Daoy (cell line): ENCODE data around the gene ACSF3. TPM values are rescaled to one million over a fixed set of nuclear protein-coding genes. Genes with fewer than 3 reads are reported as not detected.
"Not testable (repeated sequence)": the region's sequence is repeated elsewhere in the genome, so short reads cannot be mapped to it uniquely, and the experiment has no call there.

ENCODE experiments used
- DNase-seq: peaks from one replicate; pipeline ENCODE4 v3.0.0-alpha.2; 2015; ENCODE audit warnings: low read depth
- total RNA-seq: library from RNA; depleted of rRNA; stranded (reverse); fragments of >200 nt; shearing (Covaris generic); gene quantifications from 2 replicates; pipeline ENCODE4 v1.2.3, GENCODE V29; 2014

Gene ACSF3
- total RNA-seq, 1 experiment from 2014 or later, result 13.4 TPM

DNA sequence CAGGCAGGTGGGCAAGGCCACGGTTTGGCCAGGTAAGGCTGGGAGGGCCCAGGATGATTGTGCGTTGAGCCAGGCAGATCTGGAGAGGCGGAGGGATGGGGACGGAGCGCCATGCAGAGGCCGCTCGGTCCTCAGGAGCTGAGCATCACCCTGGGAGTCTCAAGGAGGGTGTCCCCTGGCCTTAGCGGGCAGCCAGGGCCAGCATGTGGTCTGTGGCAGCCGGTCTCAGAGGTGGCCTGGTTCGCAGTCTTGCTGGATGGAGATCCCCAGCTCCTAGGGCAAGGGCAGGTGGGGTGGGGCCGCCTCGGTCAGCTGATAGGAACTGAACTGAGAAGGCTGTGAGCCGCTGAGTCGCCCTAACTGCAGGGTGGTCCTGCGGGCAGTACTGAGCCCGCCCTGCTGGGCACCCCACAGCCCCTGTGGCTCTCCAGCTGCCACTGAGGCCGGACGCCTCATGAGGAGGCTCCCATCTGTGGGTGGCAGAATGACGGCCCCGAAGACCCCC lies 66.2 kb downstream of the ACSF3 start:
- no peak for DNase-seq

DNA sequence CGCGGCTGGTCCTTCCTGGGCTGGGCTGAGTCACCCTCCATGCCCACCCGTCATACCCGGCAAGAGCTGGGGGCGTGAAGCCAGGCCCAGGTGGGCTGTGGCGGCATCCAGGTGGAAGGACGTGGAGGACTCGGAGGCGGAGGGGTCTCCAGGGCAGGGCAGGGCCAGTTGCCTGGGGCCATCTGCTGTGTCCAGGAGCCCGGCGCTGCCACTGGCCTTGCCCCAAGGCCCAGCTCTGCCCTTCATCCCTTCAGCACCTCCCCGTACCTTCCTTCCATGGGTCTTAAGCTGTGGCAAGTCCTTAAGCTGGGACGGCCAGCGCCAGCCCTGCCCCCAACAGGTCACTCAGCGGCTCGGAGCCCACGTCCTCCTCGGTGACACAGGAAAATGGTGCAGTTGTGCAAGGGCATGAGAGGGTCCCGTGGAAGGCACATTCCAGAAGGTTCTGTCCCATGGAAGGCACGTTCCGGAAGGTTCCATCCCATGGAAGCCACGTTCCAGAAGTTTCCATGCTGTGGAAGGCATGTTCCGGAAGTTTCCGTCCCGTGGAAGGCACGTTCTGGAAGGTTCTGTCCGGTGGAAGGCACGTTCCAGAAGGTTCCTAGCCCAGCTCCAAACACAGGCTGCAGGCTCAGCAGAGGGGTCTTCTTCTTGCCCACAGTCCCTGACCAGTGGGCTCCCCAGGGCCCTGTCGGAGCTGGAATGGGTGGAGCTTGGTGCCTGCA lies 67.5 kb downstream of the ACSF3 start:
- no peak for DNase-seq

DNA sequence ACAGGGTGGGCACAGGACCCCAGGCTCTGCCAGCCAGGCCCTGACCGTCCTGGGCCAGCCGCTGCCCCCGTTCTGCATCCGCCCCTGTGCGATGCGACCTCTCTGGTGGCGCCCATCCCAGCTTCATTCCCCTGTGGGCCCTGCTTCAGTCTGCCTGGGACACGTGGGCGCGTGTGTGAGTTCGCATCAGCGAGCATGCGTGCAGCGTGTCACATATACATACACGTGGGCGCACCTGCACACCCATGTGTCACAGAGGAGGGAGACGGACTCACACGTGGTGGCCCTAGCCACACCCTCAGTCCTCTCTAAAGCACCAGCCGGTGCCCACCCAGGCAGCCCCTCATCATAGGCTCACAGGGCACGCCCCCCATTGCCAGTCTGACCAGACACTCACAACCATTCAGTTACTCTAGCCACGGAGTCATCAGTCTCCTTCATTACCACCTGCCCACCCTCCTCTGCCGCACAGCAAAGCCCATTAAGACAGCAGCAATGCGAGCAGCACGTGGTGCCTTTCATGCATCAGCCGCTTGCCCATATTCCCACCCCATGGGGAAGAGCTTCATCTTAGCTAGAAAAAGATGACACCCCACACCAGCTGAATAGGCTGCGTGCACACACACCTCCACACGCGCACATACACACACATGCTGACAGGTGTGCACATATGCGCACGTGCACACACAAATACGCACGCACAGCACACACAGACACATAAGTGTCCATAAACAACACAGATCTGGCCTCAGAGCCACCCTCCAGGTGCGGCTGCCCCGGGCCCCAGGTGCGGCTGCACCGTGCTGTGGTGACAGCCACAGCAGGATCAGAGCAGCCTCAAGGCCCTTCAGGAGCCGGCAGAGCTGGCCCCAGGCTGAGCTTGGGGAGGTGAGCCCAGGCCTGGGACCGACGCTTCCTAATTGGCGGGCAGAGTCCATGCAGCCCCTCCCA lies 68.4 kb downstream of the ACSF3 start:
- DNase-seq, result no peak

DNA sequence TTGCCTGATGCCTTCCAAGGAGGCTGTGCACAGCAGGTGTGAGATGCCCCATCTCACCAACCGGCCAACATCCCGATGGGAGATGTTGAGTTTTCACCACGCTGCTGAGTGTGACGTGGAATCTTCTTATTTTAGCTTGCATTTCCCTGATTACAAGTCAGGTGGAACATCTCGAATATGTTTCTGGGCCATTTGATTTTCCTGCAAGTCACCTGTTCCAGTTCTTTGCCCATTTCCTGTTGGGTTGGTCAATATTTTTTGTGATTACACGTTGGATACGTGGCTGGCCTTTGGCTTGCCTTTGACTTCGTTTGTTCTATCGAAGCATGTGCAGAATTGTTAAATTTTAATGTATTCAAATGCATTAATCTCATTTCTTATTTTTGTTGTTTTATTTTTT lies 69.6 kb downstream of the ACSF3 start:
- no peak for DNase-seq

DNA sequence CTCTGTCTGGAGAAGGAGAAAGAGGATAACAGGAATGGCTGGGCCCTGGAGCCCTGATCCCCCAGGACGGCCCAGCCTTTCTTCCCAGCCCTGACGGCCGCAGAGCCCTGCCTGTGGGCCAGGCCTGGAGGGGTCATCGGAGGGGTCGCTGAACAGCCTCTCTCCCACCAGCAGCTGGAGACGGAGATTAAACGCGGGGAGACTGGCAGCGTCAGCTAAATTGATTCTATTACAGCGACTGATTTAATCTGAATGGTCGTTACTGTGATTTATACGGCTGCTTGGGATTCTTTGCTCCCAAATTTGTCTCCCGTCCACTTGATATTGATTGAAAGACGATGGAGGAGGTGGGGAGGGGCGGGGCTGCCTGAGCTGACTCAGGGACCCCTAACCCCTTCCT lies 70.8 kb downstream of the ACSF3 start:
- DNase-seq, result no peak

DNA sequence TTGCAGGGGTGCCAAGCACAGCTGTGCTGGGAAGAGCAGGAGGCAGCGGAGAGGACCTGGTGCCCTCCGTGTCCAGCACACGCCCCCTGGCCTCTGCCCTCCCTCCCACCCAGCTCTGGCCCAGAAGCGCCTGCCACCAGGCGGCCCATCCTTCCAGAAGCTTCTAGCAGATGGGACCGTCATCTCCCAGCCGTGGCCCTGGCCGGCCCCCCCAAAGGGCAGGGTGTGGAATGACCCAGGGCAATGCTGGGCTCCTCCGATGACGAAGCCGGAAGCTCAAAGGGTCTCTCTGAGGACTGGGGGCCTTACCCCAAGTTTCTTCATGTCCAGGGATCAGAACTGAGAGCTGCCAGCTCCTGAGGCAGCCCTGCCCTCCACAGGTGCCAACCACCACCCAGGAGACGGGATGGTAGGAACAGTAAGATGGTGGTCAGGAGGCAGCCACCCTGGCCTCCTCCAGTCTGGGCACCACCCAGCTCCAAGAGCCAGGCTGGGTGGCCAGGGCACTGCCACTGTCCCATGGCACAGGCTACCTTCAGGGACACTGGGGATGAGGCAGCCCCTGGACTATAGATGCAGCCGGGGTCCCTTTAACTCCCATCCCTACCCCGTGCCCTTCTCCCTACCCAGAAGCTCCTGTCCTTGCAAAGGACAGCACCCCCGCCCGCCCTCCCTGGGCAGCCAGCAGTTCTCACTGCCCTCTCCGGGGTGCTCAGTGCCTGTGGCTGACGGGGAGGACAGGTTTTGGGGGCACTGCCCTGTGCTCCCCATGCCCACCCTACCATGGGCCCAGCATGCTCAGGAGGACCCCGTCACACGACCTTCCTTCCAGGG lies 71.4 kb downstream of the ACSF3 start:
- DNase-seq, result no peak

DNA sequence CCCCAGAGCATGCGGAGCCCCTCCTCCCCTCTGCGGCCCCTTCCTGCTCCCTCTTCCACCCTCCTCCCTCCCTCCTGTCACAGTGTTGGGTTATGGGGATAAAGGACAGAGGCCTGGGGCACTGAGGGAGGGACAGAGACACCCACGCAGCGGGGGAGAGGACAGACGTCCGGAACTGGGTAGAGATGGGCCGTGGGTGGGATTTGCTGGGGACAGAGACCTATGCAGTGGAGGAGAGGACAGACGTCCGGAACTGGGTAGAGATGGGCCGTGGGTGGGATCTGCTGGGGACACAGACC lies 72.0 kb downstream of the ACSF3 start:
- DNase-seq, result not testable (repeated sequence)

DNA sequence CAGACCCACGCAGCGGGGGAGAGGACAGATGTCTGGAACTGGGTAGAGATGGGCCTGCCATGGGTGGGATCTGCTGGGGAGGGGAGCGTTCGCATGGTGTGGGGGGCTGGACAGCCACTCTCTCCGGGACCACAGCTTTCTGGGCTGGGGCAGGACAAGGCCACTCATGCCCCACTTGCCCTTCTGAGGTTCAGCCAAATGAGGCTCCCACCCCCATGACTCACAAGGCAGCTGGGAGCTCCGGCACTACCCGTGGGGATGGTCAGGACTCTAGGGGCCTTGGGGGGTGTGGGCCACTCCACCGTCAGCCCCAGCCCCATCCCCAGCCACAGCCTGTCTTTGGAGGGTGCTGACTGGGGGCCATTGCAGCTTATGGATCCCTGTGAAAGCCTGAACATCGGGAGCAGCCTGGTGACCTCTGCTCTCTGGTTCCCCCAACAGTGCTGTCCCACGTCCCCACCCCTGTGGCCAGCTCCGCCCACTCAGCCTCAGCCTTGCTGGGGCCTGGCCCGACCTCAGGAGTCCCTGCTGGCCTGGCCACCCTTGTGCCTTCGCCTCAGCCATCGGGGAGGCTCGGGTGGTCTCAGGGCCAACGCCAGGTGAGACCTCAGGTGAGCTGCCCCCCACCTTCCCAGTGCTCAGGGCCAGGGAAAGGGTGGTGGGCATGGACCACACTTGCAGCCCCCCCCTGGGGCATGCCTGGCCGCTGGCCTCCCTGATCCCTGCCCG lies 73.2 kb downstream of the ACSF3 start:
- no peak for DNase-seq

DNA sequence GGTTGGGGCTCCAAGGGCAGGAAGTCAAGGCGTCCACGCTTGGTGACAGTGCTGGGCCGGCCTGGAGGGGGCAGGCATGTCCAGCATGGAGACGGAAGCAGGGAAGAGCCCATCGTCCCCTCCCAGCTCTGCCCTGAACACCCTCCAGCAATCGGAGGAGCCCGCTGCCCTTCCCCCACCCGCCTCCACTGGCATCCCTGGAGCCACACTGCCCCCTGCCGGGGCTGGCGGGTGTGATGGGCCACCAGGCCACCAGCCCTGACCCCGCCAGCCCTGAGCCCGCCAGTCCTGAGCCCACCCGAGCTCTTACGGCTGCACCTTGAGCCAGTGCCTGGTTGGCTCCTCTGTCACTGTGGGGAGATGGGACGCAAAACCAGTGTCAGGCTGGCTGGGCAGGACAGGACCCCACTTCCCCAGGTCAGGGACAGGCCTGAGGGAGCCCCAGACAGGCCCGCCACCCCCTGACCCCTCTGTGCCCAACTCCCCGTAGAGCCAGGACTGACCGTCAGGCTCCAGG lies 73.8 kb downstream of the ACSF3 start:
- DNase-seq, result peak; percentile 83

DNA sequence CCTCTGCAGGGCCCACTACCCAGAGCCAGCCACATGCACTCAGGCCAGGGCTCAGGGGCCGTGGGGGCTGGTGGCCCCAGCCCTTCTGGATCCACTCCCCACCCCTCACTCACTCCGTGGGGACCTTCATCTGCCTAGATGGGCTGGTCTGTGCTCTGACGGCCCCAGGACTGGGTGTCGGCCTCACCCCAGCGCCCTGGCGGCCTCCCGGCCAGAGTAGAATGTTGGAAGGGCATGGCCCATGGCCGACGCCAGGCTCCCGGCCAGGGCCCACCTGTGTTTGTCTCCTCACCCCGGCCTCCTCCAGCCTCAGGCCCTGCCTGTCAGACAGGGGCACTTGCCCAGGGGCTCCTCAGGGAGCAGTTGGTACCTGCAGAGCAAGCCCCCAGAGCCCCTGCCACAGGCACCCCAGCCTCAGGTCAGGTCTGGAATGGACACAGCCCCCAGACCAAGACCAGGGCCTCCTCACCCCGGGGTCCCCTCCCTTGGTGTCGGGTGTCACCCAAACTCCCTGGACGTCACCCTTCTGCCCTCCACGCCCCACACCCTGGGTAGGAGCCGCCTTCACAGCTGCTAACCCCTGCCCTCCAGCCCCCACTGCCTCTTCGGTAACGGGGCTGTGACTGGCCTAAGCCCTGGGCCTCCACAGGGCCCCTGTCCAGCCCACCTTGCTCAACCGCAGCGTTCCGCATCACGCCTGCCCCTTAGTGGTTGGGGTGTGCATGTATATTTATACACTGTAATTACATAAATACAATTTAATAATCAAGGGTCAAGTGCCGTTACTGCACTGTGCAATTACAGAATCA lies 74.9 kb downstream of the ACSF3 start:
- DNase-seq, result no peak

DNA sequence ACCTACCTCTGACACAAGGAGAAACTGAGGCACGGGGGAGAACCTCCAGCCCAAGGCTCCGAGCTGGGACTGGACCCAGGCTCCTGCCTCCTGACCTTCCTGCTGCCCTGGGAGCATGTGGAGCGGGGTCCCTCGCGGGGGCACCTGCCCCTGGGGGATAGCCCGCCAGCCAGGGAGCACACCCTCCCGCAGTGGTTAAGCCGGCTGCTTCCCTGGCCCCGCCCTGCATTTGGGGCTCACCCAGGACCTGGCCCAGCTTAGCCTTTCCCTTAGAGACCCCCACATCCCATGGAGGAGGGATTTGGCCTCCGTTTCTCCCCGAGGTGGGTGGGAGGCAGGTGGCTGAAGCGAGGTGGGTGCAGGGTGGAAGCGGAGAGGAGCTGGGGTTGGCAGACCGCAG lies 76.1 kb downstream of the ACSF3 start:
- no peak for DNase-seq

DNA sequence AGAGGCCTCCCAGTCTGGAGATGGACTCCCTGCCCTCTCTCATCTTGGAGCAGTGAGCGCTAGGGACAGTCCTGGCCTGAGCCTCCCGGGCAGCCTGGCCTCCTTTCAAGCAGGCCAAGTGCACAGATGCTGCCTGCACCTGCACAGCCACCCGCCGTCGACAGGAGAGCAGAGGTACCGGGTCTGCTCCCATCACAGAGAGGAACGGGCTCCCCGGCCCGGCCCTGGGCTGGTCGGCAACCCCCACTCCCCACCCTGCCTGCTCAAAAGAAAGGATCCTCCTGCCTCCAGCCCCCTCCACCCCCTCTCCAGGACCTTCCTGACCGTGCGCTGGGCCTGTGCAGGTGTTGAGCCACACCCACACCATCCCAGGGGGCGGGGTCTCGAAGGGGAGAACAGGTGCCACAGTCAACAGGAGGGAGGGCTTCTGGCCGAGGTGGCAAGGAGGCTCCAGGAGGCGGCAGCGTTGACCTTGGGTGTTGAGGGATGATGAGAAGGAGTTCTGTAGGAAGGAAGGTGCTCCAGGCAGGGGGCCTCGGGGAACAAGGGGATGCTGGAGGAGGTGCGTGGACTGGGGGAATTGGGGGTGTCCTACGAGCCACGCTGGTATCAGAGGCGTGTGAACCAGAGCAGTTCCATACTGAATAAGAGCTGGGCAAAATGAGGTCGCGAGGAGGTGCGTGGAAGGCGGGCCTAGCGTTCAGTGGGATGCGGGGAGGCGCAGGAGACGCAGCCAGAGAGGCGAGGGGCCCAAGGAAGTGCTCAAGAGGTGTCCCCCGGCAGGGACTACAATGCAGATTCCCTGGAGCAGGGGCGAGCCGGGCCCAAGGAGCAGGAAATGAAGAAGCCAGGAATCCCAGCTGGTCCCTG lies 76.9 kb downstream of the ACSF3 start:
- no peak for DNase-seq

DNA sequence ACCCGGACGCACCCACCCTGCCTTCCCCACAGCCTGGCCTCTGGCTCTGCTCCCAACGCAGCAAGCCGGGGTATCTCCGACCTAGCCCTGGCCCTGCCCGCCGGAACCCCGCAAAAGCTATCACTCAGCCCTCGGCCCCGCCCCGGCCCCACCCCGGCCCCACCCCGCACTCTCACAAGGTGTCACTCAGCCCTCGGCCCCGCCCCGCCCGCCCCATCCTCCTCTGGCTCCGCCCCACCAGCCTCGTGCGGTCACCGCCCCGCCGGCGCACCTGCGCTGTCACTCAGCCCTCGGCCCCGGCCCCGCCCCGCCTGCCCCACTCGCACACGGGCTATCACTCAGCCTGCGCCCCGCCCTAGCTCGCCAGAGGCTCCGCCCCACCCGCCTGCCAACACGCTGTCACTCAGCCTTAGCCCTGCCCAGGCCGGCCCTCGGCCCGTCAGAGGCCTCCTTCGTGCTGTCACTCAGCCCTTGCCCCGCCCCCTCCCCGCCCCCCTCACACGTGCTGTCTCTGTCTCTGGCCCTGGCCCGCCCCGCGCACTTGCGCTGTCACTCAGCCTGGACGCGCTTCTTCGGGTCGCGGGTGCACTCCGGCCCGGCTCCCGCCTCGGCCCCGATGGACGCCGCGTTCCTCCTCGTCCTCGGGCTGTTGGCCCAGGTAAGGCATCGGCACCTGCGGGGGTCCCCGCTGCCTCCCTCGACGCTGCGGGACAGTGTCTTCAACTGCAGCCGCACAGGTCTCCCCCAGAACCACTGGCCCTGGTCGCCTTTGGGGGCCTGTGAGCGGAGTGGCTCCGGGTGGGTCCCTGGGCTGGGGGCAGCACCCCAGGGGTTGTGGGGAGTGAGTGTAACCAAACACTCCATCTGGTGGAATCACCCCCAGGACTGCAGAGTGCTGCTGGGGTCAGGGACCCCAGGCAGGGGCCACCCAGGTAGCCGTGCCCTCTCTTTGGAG lies 77.8 kb downstream of the ACSF3 start, which contains the start of gene CDH15:
CDH15 (plus strand) TSS at position 533 of the 955 bp plus-strand sequence; CDS start at position 617, 84 bp downstream.
- DNase-seq, result peak; percentile 95

DNA sequence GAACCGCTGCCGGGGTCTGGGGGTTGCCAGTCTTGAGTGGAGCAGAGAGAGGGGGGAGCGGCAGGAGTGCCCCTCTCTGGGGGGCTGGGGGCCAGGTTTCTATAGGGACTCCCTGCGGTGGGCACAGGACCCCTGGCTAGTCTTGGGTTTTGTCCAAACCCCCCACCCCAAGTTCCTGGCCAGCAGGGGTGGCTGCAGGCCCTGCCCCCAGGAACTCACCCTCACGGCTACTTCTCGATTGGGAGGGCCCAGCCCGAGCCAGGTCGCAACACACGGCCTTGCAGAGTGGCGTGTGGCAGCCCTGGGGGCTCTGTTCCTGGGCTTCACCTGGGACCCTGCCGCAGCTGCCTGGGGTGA lies 78.5 kb downstream of the ACSF3 start:
- no peak for DNase-seq

DNA sequence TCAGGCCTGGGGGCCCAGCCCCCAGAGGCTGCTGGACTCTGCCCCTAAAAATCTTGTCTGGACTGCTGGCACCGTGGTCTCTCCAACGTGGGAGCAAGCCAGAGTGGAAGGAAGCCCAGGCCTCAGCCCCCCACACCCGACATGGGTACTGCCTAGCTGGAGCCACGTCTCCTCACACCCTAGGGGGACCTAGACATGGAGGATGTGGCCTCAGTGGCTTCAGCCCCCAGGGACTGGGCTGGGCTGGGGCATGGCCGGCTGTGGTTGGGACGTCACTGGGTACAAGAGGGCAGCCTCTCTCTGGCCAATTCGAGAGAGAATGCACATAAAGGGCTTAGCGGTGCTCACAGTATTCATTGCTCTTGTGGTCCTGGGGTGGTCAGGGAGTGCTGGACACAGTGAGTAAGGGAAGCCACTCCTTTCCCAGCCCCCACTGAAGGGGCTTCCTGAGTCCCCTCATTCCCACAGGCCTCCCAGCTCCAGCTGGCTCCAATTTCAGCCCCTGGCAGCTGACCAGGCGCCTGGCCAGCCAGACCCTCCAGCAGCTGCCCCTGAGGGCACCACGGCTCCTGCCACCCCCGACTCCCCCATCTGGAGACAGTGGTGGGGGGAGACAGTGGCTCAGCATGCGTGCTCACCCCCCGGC lies 79.0 kb downstream of the ACSF3 start:
- DNase-seq, result no peak

DNA sequence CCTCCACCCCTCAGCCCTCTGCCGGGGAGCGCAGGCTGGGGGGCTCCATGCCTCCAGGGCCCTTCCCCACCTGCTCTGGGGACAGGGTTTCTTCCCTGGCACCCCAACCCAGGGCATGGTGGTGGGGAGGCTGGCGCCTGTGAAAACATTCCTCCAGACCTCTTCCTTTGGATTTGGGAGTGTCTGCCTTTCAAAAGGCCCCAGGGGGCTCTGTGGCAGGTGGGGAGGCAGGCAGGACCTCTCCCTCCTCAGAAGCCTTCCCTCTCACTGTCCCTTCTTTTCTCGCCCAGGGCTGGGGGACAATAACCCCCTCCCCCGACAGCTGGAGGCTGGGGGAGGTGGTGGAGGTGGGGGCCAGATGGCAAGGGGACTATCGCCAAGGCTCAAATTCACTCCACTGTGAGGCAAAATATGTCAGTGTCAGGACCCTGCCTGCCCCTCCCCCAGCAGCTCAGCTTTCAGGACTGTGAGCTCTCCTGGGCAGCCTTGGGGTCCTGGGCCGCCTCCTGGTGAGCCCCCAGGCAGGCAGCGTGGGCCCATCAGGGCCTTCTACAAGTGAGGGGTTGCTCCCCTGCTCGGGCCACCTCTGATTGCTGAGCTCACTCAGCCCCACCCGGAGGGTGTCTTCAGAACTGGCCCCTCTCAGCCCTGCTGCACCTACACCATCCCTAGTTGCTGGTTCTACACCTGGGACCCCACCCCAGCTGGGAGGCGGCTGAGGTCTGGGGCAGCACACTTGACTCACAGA lies 79.7 kb downstream of the ACSF3 start:
- no peak for DNase-seq
